Measurements from ENCODE around the gene RBP4. TPM values are rescaled to one million over a fixed set of nuclear protein-coding genes. Genes with fewer than 3 reads are reported as not detected.

Gene RBP4
- total and polyA plus RNA-seq, 9 of the 15 experiments (the other 6 are each of a cell fraction or from before 2014, with no cell fraction given) = 0.91 TPM; not detected in 8

DNA sequence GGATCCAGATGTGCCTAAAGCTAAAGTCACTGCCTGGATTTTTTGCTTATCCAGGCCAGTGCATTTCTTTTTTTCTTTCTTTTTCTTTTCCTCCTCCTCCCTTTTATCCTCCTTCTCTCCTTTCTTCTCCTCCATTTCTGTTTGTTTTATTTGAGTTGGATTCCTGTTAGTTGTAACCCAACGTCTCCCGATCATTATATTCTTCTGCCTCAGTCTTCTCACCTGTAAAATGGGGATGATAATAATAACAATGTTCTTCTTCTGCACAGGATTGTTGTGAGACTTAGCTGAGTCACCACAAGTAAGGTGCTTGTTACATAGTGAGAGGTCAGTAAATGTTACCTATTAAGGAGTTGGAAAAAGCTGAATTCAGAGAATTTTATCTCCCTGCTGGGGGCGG is 48.3 kb downstream of the RBP4 start (continued):
- TF ChIP-seq, protein P1, sequence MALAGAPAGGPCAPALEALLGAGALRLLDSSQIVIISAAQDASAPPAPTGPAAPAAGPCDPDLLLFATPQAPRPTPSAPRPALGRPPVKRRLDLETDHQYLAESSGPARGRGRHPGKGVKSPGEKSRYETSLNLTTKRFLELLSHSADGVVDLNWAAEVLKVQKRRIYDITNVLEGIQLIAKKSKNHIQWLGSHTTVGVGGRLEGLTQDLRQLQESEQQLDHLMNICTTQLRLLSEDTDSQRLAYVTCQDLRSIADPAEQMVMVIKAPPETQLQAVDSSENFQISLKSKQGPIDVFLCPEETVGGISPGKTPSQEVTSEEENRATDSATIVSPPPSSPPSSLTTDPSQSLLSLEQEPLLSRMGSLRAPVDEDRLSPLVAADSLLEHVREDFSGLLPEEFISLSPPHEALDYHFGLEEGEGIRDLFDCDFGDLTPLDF (CRISPR knock-in tag; IDR thresholded peaks at IDR 0.05) = no peak
- TF ChIP-seq, protein P2, sequence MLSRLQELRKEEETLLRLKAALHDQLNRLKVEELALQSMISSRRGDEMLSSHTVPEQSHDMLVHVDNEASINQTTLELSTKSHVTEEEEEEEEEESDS (CRISPR knock-in tag; IDR thresholded peaks at IDR 0.05) = no peak
- TF ChIP-seq NCOA6 (IDR thresholded peaks at IDR 0.05) (no peak), CBFA2T2 (conservative IDR thresholded peaks at IDR 0.05) (no peak), CCNT2 (IDR thresholded peaks at IDR 0.05; ENCODE audit: borderline replicate concordance, extremely low read depth, insufficient read length, low read depth, low read length) (no peak), ZNF274 (IDR thresholded peaks at IDR 0.05; ENCODE audit: borderline replicate concordance, low read depth, low read length) (no peak), ZNF263 (CRISPR knock-in tag; IDR thresholded peaks at IDR 0.05; ENCODE audit: borderline replicate concordance) (no peak), SMAD2 (IDR thresholded peaks at IDR 0.05; ENCODE audit: low read depth, low read length) (no peak), MAFG (tag; conservative IDR thresholded peaks at IDR 0.05) (no peak), HDAC2 (IDR thresholded peaks at IDR 0.05) (0 out of 2 replicates have a peak, but pooled peaks have one; percentile 28)
- TF ChIP-seq, protein P3, sequence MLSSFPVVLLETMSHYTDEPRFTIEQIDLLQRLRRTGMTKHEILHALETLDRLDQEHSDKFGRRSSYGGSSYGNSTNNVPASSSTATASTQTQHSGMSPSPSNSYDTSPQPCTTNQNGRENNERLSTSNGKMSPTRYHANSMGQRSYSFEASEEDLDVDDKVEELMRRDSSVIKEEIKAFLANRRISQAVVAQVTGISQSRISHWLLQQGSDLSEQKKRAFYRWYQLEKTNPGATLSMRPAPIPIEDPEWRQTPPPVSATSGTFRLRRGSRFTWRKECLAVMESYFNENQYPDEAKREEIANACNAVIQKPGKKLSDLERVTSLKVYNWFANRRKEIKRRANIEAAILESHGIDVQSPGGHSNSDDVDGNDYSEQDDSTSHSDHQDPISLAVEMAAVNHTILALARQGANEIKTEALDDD (IDR thresholded peaks at IDR 0.05) = no peak
- TF ChIP-seq, protein P4, sequence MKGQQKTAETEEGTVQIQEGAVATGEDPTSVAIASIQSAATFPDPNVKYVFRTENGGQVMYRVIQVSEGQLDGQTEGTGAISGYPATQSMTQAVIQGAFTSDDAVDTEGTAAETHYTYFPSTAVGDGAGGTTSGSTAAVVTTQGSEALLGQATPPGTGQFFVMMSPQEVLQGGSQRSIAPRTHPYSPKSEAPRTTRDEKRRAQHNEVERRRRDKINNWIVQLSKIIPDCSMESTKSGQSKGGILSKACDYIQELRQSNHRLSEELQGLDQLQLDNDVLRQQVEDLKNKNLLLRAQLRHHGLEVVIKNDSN (CRISPR knock-in tag; IDR thresholded peaks at IDR 0.05) = no peak
